Stimulated activated CD4-positive, alpha-beta T cell treated with anti-CD3 and anti-CD28 coated beads, TNF-alpha, amount 100 ng/mL, for 1 hour (primary cell): ENCODE results near the gene KCTD16.

Source experiments
- DNase-seq, 3 donors: peaks; one replicate each; pipeline ENCODE4 v3.0.0-alpha.2; 2020; ENCODE audit warnings: low read depth in 3 of 3, low spot score in 1 of 3

KCTD16 gene

DNA sequence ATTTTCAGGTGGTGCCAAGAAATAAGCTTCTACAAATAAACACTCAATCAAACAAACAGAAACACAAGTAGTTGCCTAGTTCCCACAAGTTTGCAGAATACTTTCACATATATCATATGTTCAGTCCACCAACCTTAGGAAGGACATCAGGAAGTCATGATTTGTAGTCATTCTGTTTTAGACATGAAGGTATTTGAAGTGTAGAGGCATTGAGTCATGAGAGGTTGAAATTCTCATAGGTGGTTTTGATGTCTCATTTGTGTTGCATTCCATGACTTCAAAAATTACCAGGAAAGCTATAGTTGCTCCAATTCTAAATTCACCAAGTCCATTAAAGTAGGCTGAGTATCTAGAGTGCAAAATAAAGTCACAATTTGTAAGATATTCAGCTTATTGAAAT is 159.0 kb downstream of the KCTD16 start:
- no peak for DNase-seq

GRCh38 chr5:144331361-144331760 is 160.7 kb downstream of the KCTD16 start:
- no peak for DNase-seq

GRCh38 chr5:144332265-144332664 is 161.6 kb downstream of the KCTD16 start:
- DNase-seq = no peak

DNA sequence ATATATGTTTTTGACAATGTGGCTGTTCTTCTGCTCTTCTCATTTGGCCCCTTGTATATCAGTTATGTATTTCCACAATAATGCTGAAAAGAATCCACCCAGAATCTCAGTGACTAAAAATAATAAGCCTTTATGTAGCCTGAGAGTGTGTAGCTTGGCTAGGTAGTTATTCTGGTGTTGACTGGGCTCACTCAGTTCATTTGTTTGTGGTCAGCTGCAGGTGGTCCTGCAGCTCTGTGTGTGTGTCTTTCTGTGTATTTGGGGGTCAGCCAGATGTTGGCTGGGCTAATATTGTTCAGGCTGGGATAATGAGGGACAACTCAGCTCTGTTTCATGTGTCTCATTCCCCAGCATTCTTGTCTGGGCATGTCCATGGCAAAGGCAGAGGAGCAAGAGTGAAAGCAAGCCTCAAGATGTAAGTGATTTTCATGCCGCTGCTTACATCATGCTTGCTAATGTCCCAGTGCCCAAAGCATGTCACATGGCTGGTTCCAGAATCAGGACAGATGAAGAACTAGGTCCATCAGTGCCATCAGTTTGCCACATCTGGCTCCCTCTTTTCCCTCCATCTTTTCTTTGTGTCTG is 162.8 kb downstream of the KCTD16 start:
- no peak for DNase-seq

DNA sequence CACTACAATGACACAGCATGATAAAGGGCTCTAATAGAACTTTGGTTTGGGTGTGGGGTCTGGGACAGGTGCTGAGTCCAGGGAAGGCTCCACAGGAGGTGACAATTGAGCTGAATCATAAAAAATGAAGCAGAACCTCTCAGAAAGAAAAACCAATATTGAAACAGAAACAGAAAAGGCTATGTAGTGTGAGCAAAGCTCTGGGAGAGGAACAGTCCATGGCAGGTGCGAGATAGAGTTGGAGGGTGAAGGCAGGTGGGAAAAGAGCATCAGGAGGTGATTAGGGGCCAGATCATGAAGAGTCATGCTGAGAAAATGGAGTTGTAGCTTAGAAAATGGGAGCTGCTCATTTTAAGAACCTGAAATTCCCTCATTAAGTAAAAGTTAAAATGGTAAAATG is 164.9 kb downstream of the KCTD16 start:
- DNase-seq = no peak

- DNase-seq = no peak
These were observed 165.7 kb downstream of the KCTD16 start for GRCh38 chr5:144336191-144336961.

- DNase-seq = no peak
These were observed 181.7 kb downstream of the KCTD16 start for GRCh38 chr5:144352330-144352729.

DNA sequence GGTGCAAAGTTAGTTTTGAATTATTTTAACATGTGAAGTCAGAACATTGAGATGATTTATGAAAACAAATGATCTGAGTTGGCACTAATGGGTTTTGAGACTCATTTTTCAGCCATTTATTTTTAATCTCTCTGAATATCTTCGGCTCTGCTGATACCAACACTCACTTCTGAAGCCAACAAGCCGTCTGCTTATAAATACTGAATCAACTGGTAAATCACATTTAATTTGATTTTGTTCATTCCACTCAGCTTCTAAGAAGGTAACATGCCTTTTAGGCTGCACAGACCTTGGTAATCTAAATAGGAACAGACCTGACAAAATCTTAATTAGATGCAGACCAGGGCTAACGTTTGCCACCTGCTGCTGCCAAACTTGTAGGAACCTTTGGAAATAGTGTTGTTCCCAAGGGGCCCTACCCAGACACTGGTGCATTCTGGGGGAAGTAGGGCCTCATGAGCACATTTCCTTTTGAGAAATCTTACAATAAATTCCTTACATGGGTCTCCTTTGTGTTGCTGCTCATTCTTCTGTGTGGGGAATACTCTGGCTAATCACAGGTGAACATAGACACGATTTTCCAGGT is 182.2 kb downstream of the KCTD16 start:
- no peak for DNase-seq

DNA sequence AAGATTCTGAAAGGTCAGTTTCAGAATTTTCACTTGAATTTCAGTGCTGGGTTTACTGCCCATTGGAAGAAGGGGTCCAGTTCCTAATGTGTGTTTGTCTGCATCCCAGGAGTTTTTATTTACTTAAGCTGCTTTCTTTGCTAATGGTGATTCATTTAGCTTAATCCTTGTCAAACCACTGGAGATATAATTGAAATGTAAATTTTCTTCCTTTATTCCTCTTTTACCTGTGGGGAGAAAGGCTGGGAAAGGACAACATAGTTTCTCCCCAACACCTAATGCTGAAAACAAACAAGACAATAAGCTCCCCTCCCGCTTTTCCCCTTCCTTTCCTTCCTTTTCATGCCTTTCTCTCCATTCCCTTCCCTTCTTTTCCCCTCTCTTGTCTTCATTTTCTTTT is 185.8 kb downstream of the KCTD16 start:
- no peak for DNase-seq

DNA sequence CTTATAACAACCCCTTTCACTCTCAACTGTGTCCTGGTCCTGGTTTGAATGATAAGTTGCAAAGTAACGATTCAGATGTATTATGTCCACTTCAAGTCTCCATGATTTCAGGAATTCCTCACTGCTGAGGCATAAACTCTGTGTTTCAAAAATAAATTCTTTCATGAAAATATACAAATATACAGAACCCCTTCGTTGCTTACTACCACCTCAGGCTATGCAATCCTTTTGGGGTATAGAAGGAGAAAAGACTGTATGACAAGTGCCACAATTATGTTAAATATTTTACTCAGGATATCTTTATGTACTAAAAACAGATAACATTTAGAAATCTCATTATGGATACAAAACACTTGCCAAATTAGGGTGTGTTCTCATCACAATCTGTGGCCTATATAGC is 190.7 kb downstream of the KCTD16 start:
- no peak for DNase-seq

DNA sequence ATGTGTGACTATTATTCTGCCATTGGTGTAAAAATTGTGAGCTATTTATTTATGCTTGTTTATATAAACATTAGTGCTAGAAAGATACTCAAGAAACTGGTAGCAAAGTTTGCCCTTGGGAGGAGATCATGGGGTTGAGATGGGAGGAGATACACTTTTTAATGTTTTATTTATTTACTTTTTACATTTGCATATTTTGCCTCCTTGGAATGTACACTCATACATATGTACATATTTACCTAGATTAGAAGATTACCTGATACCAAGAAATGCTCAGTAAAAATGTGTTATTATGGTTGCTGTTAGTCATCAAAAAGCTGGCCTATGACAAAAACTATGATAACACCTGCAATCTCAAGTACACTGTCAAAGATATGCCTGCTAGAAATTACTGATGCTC is 195.2 kb downstream of the KCTD16 start:
- no peak for DNase-seq

- DNase-seq = no peak
These were observed 197.3 kb downstream of the KCTD16 start for GRCh38 chr5:144367991-144368390.

- DNase-seq = no peak
These were observed 197.9 kb downstream of the KCTD16 start for GRCh38 chr5:144368556-144368955.

- no peak for DNase-seq
These were observed 198.3 kb downstream of the KCTD16 start for GRCh38 chr5:144369006-144369405.

DNA sequence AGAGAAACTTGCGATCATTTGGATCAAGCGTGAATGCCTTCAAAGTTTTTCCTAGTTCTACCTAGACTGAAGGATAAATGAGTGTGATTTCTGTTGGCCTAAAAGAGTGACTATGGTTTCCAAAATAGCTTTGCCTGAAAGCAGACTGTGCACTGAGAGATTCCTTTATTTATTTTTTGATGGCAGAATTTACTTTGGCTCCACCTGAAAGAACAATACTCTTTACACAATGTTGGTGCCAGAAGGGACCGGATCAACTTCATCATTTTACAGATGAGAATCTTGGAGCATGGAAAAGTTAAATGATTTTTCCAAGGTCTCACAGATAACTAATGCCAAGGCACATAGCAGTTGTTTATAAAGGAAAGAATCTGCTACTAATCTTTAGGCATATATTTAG is 199.6 kb downstream of the KCTD16 start:
- no peak for DNase-seq

DNA sequence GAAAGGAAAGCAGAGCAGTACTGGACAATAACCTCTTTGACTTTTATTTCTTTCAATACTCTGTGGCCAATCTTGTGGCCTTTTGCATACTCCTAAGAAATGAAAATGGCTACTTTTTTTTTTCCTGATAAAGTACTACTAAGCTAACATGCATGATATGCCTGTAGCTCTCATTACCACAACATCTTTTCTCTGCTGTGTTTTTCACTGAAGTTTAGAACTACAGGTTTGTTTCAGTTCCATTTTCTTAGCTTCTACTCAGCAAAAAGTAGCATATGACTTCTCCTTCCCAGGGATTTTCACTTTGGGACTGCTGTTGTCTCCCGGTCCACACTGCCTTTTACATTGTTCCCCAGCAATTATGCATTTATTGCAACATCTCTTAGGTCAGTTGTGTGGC is 204.0 kb downstream of the KCTD16 start:
- DNase-seq = no peak

DNA sequence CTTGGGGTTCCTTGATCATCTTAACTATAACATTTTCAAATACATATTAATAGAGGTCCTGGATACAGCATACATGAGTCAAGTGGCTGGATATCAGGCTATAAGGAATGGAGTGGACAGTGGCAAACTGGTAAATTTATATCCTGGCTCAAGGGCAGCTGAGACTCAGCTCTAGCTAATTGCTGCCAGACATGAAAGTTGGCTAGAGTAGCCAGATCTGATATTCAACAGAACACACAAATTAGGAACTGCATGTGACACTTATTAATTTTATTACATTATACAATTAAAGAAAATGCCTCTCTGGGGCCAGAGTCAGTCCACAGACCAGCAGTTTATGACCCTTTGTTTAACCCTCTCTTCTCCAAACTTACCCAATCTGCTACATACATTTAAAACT is 206.5 kb downstream of the KCTD16 start:
- DNase-seq = no peak

DNA sequence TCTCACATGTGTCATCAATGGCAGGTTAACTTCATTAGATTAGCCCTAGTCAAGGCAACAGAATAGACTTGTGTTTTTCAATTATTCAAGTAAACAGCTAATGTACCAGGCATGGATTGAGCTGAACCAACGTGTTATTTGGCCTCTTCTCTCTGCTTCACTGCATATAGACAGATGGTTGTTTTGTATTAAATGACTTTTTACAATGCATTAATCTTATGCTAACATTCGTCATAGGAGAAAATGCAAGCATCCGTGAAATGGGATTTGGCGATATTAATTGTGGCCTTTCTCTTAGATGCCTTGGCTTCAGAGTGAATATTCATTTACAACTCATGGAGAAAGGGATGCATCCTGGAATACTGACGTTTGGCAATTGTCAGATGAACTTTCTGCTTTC is 208.0 kb downstream of the KCTD16 start:
- no peak for DNase-seq

GRCh38 chr5:144385597-144385996 is 214.9 kb downstream of the KCTD16 start:
- DNase-seq = no peak

DNA sequence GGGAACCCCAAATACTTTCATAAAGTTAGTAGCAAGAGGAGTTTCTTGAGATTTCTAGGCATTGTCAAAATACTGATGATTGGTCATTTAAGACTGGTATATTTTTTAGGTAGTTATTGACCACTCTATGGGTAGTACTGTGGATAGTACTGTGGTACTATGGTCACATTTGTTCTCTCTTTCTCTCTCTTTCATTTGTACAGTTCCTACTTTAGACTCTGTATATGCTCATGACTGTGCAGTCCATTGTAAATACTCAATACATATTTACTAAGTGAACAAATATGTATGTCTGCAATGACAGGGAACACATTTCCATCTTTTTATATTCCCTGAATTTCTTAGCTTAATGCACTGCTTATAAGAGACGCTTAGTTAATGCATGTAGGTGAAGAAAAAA is 215.6 kb downstream of the KCTD16 start:
- no peak for DNase-seq

GRCh38 chr5:144390133-144390532 is 219.5 kb downstream of the KCTD16 start:
- no peak for DNase-seq

GRCh38 chr5:144391044-144391443 is 220.4 kb downstream of the KCTD16 start:
- no peak for DNase-seq
